Measurements from ENCODE around the gene HIC1. TPM values are rescaled to one million over a fixed set of nuclear protein-coding genes. Genes with fewer than 3 reads are reported as not detected.

HIC1 gene
- total RNA-seq, 1 experiment from 2014 or later = 0.84 TPM

DNA sequence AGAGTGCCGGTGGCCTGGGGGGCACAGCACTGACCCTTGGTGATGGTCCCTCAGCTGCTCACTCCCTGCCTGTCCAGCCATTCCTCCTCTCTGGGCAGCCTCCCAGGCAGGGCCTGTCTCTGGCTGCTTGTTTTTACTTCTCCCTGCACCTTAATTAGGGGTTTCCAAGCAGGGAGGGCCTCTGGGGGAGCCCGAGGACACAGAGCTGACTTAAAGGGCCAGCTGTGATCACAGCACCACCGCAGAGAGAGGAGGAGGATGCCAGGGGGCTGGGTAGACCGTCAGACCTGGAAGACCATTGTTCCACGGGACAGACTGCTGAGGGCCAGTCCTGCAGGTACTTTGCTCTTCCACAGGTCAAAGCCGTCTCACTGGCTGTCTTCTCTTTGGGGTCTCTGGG, 26.2 kb upstream of the HIC1 start:
- ChIA-PET CTCF (no interaction called here), POLR2A (ENCODE audit: low non-redundant PET) (no interaction called here)
- intact Hi-C loops (cut with micrococcal nuclease; ENCODE audit: unreplicated experiment) = no loop called here

DNA sequence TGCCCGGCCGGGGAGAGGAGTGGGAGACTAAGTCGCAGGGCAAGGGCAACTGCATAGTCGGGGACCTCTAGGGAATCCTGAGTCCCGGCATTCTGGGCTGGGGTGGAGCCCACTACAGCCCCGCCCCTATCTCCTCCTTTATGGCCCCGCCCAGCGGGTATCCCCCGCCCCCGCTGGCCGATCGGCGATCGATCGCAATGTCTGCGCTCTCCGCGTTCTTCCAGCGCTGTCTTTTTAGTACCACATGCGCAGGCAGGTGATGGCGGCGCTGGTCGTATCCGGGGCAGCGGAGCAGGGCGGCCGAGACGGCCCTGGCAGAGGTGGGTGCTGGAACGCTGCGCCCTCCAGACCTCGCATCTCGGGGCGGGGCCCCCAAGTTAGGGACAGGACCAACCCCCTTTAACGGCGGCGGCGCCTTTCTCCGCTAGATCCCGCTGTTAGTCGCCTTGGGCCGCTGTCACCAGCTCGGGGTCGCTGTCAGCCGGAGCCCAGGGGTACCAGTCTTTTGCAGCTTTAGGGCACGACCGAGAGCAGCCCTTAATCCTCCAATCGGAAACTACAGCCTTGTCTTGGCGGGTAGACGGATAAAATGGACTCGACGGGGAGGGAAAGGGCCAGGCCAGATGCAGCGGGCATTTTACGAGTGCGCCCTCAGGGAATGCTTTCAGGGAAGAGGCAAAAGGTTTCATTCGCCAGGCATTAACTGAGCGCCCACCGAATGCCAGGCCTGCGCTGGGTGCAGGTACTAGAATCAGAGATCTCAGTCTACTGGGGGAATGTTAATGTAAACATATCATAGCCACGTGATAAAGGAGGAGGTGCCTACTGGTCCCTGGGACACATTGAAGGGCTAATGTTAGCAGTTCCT, 24.8 kb upstream of the HIC1 start, which contains the start of gene DPH1:
DPH1 (plus strand) TSS at position 243 of the 868 bp plus-strand sequence; CDS start at position 260, 17 bp downstream.
- CTCF ChIA-PET = no interaction called here
- no TSS peak for BruUV-seq (replicated peaks)
- Histone ChIP-seq H3K27ac (ENCODE audit: low read depth, low read length, poor library complexity, severe bottlenecking) (peak within 1 kb of the TSS; percentile 67), H3K4me3 (ENCODE audit: low read depth, low read length, poor library complexity, severe bottlenecking) (peak within 1 kb of the TSS; percentile 98), H3K27me3 (replicated peaks; ENCODE audit: insufficient read depth, low read depth, low read length, poor library complexity) (no peaks in the 10 kb centered on the region), H3K4me1 (ENCODE audit: insufficient read depth, low read length, poor library complexity, severe bottlenecking) (peaks cover 48% of the 10 kb centered on the region), H3K9me3 (ENCODE audit: low read depth, low read length, poor library complexity, severe bottlenecking) (no peaks in the 10 kb centered on the region), H3K36me3 (ENCODE audit: insufficient read depth, low read length, poor library complexity, severe bottlenecking) (no peaks in the 10 kb centered on the region)
- POLR2A ChIA-PET (ENCODE audit: low non-redundant PET) = no interaction called here
- TF ChIP-seq, protein P1, sequence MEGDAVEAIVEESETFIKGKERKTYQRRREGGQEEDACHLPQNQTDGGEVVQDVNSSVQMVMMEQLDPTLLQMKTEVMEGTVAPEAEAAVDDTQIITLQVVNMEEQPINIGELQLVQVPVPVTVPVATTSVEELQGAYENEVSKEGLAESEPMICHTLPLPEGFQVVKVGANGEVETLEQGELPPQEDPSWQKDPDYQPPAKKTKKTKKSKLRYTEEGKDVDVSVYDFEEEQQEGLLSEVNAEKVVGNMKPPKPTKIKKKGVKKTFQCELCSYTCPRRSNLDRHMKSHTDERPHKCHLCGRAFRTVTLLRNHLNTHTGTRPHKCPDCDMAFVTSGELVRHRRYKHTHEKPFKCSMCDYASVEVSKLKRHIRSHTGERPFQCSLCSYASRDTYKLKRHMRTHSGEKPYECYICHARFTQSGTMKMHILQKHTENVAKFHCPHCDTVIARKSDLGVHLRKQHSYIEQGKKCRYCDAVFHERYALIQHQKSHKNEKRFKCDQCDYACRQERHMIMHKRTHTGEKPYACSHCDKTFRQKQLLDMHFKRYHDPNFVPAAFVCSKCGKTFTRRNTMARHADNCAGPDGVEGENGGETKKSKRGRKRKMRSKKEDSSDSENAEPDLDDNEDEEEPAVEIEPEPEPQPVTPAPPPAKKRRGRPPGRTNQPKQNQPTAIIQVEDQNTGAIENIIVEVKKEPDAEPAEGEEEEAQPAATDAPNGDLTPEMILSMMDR (conservative IDR thresholded peaks at IDR 0.05; ENCODE audit: low read depth, low read length) = no peak
- TF ChIP-seq EZH2 (IDR thresholded peaks at IDR 0.05; ENCODE audit: borderline replicate concordance, low read depth, low read length, poor library complexity, severe bottlenecking) = no peak
- intact Hi-C loops (cut with micrococcal nuclease; ENCODE audit: unreplicated experiment) = loop anchor here (5.0 kb wide), 1 partner anchor 198 kb away; the partner anchor contains the start of gene RPA1
- peak; percentile 94 for DNase-seq (ENCODE audit: low spot score)

More for the DNA sequence above, 26.2 kb upstream of the HIC1 start:
- Histone ChIP-seq H3K27ac (ENCODE audit: low read depth, low read length, poor library complexity, severe bottlenecking) (peak overlapping the region; percentile 56), H3K9me3 (ENCODE audit: low read depth, low read length, poor library complexity, severe bottlenecking) (no peaks in the 10 kb centered on the region), H3K36me3 (ENCODE audit: insufficient read depth, low read length, poor library complexity, severe bottlenecking) (no peaks in the 10 kb centered on the region), H3K27me3 (replicated peaks; ENCODE audit: insufficient read depth, low read depth, low read length, poor library complexity) (peaks cover 13% of the 10 kb centered on the region), H3K4me3 (ENCODE audit: low read depth, low read length, poor library complexity, severe bottlenecking) (no peak overlapping the region), H3K4me1 (ENCODE audit: insufficient read depth, low read length, poor library complexity, severe bottlenecking) (peaks cover 47% of the 10 kb centered on the region)
- peak; percentile 56 for DNase-seq (ENCODE audit: low spot score)
- BruUV-seq (replicated peaks) = no TSS peak
- TF ChIP-seq, protein P1 (conservative IDR thresholded peaks at IDR 0.05; ENCODE audit: low read depth, low read length) = no peak; the same call in 1 of the 2 replicates
- no peak for TF ChIP-seq EZH2 (IDR thresholded peaks at IDR 0.05; ENCODE audit: borderline replicate concordance, low read depth, low read length, poor library complexity, severe bottlenecking)

DNA sequence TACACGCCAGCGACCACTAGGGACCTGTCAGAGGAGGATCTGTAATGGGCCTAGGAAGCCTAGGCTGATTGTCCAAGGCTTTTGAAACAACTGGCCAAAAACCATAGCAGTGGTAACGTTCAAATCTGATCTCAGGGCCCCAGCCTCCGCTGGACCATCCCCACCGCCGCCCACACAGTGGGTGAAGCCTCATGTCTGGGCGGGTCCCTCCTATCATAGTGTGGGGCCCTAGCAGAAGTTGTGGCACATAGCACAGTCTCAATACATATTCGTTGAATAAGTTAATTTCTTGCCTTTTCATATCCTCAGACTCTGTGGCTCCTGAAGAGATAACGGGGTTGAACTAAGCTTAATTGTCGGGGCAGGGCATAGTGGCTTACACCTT, 24.1 kb upstream of the HIC1 start:
- no peak for TF ChIP-seq EZH2 (IDR thresholded peaks at IDR 0.05; ENCODE audit: borderline replicate concordance, low read depth, low read length, poor library complexity, severe bottlenecking)
- TF ChIP-seq, protein P1 (conservative IDR thresholded peaks at IDR 0.05; ENCODE audit: low read depth, low read length) = peak; percentile 62
- DNase-seq (ENCODE audit: low spot score) = no peak
- POLR2A ChIA-PET (ENCODE audit: low non-redundant PET) = no interaction called here
- CTCF ChIA-PET = interaction anchor here (0.6 kb wide), 1 partner anchor 72 kb away, joined by 11 read pairs; no protein-coding TSS in a partner anchor
- no peaks in the 10 kb centered on the region for H3K27me3 ChIP-seq (replicated peaks; ENCODE audit: insufficient read depth, low read depth, low read length, poor library complexity)
- H3K9me3 ChIP-seq (ENCODE audit: low read depth, low read length, poor library complexity, severe bottlenecking) = no peaks in the 10 kb centered on the region
- H3K36me3 ChIP-seq (ENCODE audit: insufficient read depth, low read length, poor library complexity, severe bottlenecking) = peaks cover 2% of the 10 kb centered on the region
- BruUV-seq (replicated peaks) = TSS peak; percentile 60
- peak overlapping the region; percentile 98 for H3K4me3 ChIP-seq (ENCODE audit: low read depth, low read length, poor library complexity, severe bottlenecking)
- intact Hi-C loops (cut with micrococcal nuclease; ENCODE audit: unreplicated experiment) = loop anchor here (5.0 kb wide), 1 partner anchor 198 kb away; the partner anchor contains the start of gene RPA1
- peak overlapping the region; percentile 67 for H3K27ac ChIP-seq (ENCODE audit: low read depth, low read length, poor library complexity, severe bottlenecking)
- peaks cover 48% of the 10 kb centered on the region for H3K4me1 ChIP-seq (ENCODE audit: insufficient read depth, low read length, poor library complexity, severe bottlenecking)
